Sigmoid colon (tissue), 7 donors: ENCODE measurements around the gene PCDHGA8. TPM values are rescaled to one million over a fixed set of nuclear protein-coding genes. Genes with fewer than 3 reads are reported as not detected.

Source experiments
- DNase-seq: peaks from one replicate; pipeline ENCODE4 v3.0.0-alpha.2; 2019
- H3K27ac ChIP-seq, 4 donors: fragments of 200-600 bp; sonication (generic); one replicate each; pipeline ENCODE4 v1.5.1; 2016 to 2019; ENCODE audit warnings: mild to moderate bottlenecking in 1 of 4
- H3K27me3 ChIP-seq, 3 donors: fragments of 200-600 bp; sonication (generic); one replicate each; pipeline ENCODE4 v1.5.1; 2019; ENCODE audit warnings: mild to moderate bottlenecking in 1 of 3
- H3K36me3 ChIP-seq, 4 donors: fragments of 200-600 bp; sonication (generic); one replicate each; pipeline ENCODE4 v1.5.1; 2016 to 2019
- H3K4me1 ChIP-seq, 4 donors: fragments of 200-600 bp; sonication (generic); one replicate each; pipeline ENCODE4 v1.5.1; 2017 to 2019
- H3K4me3 ChIP-seq, 4 donors: fragments of 200-600 bp; sonication (generic); one replicate each; pipeline ENCODE4 v1.5.1; 2017 to 2019; ENCODE audit warnings: mild to moderate bottlenecking in 2 of 4, moderate library complexity in 1 of 4
- H3K9me3 ChIP-seq, 4 donors: fragments of 200-600 bp in 3 of 4; sonication (generic) in 3 of 4; one replicate each; pipeline versions ENCODE4 v1.5.1 to v1.6.1; 2013 to 2019
- EP300 ChIP-seq, 4 donors: sonication (generic); formaldehyde crosslinking; IDR thresholded peaks; one replicate each; pipeline ENCODE4 v1.6.1; 2017; ENCODE audit warnings: antibody characterized with exemption in 4 of 4
- POLR2A ChIP-seq, 2 donors: fragments of 450-650 bp; IDR thresholded peaks; one replicate each; pipeline ENCODE4 v1.6.1; 2016; ENCODE audit warnings: antibody characterized with exemption in 2 of 2, mild to moderate bottlenecking in 2 of 2, moderate library complexity in 2 of 2
- POLR2AphosphoS5 ChIP-seq, 4 donors: sonication (generic); formaldehyde crosslinking; IDR thresholded peaks; one replicate each; pipeline ENCODE4 v1.6.1; 2017; ENCODE audit warnings: antibody characterized with exemption in 4 of 4
- WGBS, 2 donors: extraction: QIAGEN DNeasy Blood & Tissue Kit; methylation state at CpG; one replicate each; pipeline ENCODE4 v1.1.7; 2013; 5-methylcytosine and 5-hydroxymethylcytosine counted together
- intact Hi-C: fragments of 100-400 bp; cut with DNase I; formaldehyde crosslinking; loops from one replicate; pipeline ENCODE4 v1.15.1; 2023
- polyA plus RNA-seq, 3 donors: library from polyadenylated mRNA; stranded (reverse); fragments of 200-250 nt; gene quantifications; one replicate each; pipeline ENCODE4 v1.2.3, GENCODE V29; 2013
- total RNA-seq, 4 donors: library from RNA; depleted of rRNA; stranded (reverse); fragments of >200 nt; gene quantifications; one replicate each; pipeline ENCODE4 v1.1.0, GENCODE V29; 2016
- TF ChIP-seq, protein P1 (sequence below), 4 experiments: fragments of 450-650 bp in 3 of 4; fragments of 200-600 bp in 1 of 4; IDR thresholded peaks; one replicate each; pipeline ENCODE4 v1.5.1; 2016 to 2019; ENCODE audit warnings: antibody characterized with exemption in 4 of 4, mild to moderate bottlenecking in 3 of 4, moderate library complexity in 2 of 4
- donor health status: healthy with polysubstance abuse.
- donor health status: Bipolar disorder and iron deficiency.
- donor health status: healthy.

Gene PCDHGA8
- total and polyA plus RNA-seq, 7 donors = 0.16 to 7.9 (median 5.4) TPM; not detected in 2

DNA sequence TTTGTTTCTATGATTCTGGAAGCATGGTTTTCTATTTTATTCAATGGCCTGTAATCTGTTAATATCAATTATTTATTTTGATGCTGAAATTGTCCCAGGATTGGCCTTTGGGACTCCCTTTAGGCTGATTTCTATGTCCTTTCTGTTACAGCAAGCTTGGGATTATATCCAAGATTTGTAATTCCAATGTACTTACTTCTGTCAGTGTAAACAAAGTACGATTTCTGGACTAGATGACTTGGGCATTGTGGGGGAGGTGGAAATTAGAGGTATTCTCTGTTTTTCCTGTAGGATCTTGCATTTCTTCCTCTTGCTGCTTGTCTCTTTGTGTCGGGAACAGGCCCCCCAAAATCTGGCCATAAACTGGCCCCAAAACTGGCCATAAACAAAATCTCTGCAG, 41.6 kb downstream of the PCDHGA8 start:
- H3K27ac ChIP-seq = no peak overlapping the region
- H3K27me3 ChIP-seq = no peaks in the 10 kb centered on the region
- TF ChIP-seq POLR2A (IDR thresholded peaks at IDR 0.05) = no peak
- TF ChIP-seq POLR2AphosphoS5 (IDR thresholded peaks at IDR 0.05) = no peak
- TF ChIP-seq, protein P1, sequence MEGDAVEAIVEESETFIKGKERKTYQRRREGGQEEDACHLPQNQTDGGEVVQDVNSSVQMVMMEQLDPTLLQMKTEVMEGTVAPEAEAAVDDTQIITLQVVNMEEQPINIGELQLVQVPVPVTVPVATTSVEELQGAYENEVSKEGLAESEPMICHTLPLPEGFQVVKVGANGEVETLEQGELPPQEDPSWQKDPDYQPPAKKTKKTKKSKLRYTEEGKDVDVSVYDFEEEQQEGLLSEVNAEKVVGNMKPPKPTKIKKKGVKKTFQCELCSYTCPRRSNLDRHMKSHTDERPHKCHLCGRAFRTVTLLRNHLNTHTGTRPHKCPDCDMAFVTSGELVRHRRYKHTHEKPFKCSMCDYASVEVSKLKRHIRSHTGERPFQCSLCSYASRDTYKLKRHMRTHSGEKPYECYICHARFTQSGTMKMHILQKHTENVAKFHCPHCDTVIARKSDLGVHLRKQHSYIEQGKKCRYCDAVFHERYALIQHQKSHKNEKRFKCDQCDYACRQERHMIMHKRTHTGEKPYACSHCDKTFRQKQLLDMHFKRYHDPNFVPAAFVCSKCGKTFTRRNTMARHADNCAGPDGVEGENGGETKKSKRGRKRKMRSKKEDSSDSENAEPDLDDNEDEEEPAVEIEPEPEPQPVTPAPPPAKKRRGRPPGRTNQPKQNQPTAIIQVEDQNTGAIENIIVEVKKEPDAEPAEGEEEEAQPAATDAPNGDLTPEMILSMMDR (IDR thresholded peaks at IDR 0.05) = no peak
- TF ChIP-seq EP300 (IDR thresholded peaks at IDR 0.05) = no peak
- H3K36me3 ChIP-seq = peaks cover 0 to 7% (median 0%) of the 10 kb centered on the region in 4 donors
- no peak overlapping the region for H3K4me3 ChIP-seq
- no peak for DNase-seq
- 77 to 81% methylated on average over 2 of the region's 2 CpGs for WGBS, 2 donors
- no peaks in the 10 kb centered on the region for H3K4me1 ChIP-seq
- intact Hi-C loops = no loop called here
- peaks cover 29 to 69% (median 49%) of the 10 kb centered on the region in 4 donors for H3K9me3 ChIP-seq

DNA sequence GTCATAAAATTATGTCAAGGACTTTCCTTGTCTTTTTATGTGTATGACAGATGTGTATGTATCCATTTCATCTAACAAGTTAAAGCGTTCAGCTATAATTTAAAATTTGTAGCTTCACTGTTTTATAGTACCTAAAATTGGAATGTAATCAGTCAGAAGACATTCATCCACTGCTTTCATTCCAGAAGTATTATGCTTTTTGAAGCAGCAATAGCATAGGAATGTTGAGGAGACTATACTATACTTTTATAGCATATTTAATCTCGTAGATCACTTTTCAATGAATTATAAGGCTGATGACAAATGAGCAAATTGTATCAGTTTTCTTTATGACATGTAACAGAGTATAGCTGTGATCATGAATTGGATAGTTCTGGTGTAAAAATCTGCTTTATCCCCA, 44.8 kb downstream of the PCDHGA8 start:
- Histone ChIP-seq H3K4me3 (no peak overlapping the region), H3K9me3 (peaks cover 21 to 70% (median 45%) of the 10 kb centered on the region in 4 donors), H3K27ac (no peak overlapping the region), H3K4me1 (no peaks in the 10 kb centered on the region), H3K27me3 (no peaks in the 10 kb centered on the region), H3K36me3 (peaks cover 0 to 7% (median 2%) of the 10 kb centered on the region in 4 donors)
- 88 to 93% methylated on average over 2 of the region's 2 CpGs for WGBS, 2 donors
- no peak for DNase-seq
- no peak for TF ChIP-seq POLR2AphosphoS5 (IDR thresholded peaks at IDR 0.05)
- no peak for TF ChIP-seq EP300 (IDR thresholded peaks at IDR 0.05)
- no peak for TF ChIP-seq POLR2A (IDR thresholded peaks at IDR 0.05)
- TF ChIP-seq, protein P1 (IDR thresholded peaks at IDR 0.05) = no peak
- intact Hi-C loops = no loop called here

DNA sequence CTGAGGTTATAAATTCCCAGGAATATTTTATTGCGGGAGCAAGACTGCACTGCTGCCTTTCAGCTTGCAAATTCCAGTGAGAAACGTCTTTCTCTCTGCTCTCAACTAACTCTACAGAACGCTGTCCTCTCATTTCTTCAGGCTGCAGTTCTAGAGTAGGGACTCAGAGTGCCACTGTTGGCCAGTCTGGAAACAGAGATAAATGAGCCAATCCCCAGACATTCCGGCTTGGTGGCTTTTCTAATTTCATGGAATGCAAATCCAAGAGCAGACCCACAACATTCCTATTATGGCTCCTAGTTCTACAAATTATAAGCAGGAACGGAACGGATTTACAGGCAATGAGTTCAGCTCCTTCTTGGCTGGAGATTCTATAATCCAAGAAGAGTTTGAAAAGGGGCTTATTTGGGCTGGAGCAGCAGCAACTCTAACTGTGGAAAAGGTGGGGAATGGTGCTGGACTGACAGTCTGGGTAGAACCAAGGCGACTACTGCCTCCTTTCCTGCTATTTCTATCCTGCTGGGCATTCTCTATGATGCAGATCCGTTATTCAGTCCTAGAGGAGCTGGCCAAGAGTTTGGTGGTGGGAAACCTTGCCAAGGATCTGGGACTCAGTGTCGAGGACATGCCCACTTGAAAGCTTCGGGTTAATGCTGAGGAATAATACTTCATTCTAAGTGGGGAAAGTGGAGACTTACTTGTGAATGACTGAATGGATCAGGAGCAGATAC, 47.1 kb downstream of the PCDHGA8 start:
- H3K27ac ChIP-seq = no peak overlapping the region
- 71 to 77% methylated on average over 10 of the region's 10 CpGs for WGBS, 2 donors
- H3K27me3 ChIP-seq = no peaks in the 10 kb centered on the region
- intact Hi-C loops = no loop called here
- H3K36me3 ChIP-seq = peaks cover 0 to 7% (median 2%) of the 10 kb centered on the region in 4 donors
- no peak for DNase-seq
- TF ChIP-seq POLR2A (IDR thresholded peaks at IDR 0.05) = no peak
- TF ChIP-seq EP300 (IDR thresholded peaks at IDR 0.05) = no peak
- TF ChIP-seq POLR2AphosphoS5 (IDR thresholded peaks at IDR 0.05) = no peak
- TF ChIP-seq, protein P1 (IDR thresholded peaks at IDR 0.05) = no peak
- no peak overlapping the region for H3K4me3 ChIP-seq
- H3K4me1 ChIP-seq = no peaks in the 10 kb centered on the region
- H3K9me3 ChIP-seq = peaks cover 12 to 61% (median 34%) of the 10 kb centered on the region in 4 donors

DNA sequence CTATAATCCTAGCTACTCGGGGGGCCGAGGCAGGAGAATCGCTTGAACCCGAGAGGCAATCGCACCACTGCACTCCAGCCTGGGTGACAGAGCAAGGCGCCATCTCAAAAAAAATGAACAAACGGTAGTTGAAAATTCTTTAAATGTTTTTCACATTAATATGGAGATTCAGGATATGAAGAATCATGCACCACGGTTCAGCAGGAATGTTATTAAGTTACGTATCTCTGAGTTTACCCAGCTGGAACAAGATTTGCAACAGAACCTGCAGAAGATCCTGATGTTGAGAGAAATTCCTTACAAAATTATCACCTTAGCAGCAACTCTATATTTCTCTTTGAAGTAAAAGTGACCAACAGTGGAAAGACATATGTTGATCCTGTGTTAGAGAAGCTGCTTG, 47.9 kb downstream of the PCDHGA8 start:
- DNase-seq = no peak
- intact Hi-C loops = no loop called here
- H3K4me1 ChIP-seq = no peaks in the 10 kb centered on the region
- H3K9me3 ChIP-seq = peaks cover 12 to 62% (median 34%) of the 10 kb centered on the region in 4 donors
- no peak overlapping the region for H3K4me3 ChIP-seq
- 93 to 96% methylated on average over 9 of the region's 9 CpGs for WGBS, 2 donors
- no peak overlapping the region for H3K27ac ChIP-seq
- peaks cover 0 to 7% (median 2%) of the 10 kb centered on the region in 4 donors for H3K36me3 ChIP-seq
- no peak for TF ChIP-seq POLR2AphosphoS5 (IDR thresholded peaks at IDR 0.05)
- no peaks in the 10 kb centered on the region for H3K27me3 ChIP-seq

DNA sequence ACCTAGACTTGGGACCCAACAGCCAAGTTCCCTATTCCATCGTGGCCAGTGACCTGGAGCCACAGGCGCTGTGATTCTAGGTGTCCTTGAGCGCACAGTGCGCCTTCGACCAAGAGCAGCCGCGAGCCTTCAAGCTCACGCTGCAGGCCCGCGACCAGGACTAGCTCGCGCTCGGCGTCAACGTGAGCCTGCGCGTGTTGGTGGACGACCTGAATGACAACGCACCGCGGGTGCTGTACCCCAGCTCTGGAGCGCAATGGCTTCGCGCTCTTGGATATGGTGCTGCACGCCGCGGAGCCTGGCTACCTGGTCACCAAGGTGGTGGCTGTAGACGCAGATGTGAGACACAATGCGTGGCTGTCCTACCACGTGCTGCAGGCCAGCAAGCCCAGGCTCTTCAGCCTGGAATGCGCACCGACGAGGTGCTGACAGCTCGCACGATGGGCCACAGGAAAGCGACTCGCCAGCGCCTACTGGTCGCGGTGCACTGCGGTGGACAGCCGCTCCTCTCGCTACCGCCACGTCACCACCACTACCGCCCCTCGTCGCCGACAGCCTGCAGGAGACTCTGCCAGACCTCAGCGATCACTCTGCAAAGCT, 49.2 kb downstream of the PCDHGA8 start:
- WGBS, 2 donors = 59 to 78% methylated on average over 50 of the region's 50 CpGs
- H3K27me3 ChIP-seq = no peaks in the 10 kb centered on the region
- no peak for DNase-seq

More for the DNA sequence above, 49.2 kb downstream of the PCDHGA8 start:
- Histone ChIP-seq H3K36me3 (peaks cover 0 to 4% (median 0%) of the 10 kb centered on the region in 4 donors), H3K4me3 (no peak overlapping the region), H3K9me3 (peaks cover 12 to 56% (median 30%) of the 10 kb centered on the region in 4 donors), H3K27ac (no peak overlapping the region), H3K4me1 (no peaks in the 10 kb centered on the region)
- TF ChIP-seq POLR2A (IDR thresholded peaks at IDR 0.05) (no peak), POLR2AphosphoS5 (IDR thresholded peaks at IDR 0.05) (no peak), EP300 (IDR thresholded peaks at IDR 0.05) (no peak)
- TF ChIP-seq, protein P1 (IDR thresholded peaks at IDR 0.05) = no peak
- intact Hi-C loops = no loop called here
